Measurements from ENCODE around the gene OLIG3.

Gene OLIG3

GRCh38 chr6:137512757-137513605 is 18.8 kb upstream of the OLIG3 start:
- Histone ChIP-seq H3K9me3 (ENCODE audit: insufficient read depth, low read length) (no peaks in the 10 kb centered on the region), H3K36me3 (ENCODE audit: insufficient read depth, insufficient read length, low read length) (no peaks in the 10 kb centered on the region), H3K27me3 (ENCODE audit: insufficient read depth, insufficient read length) (no peaks in the 10 kb centered on the region), H3K9ac (ENCODE audit: insufficient read length, low read depth) (no peak overlapping the region), H3K4me1 (ENCODE audit: insufficient read depth, insufficient read length) (no peaks in the 10 kb centered on the region), H3K4me3 (ENCODE audit: insufficient read length, low read depth) (no peak overlapping the region)
- no peak for TF ChIP-seq SUZ12 (IDR thresholded peaks at IDR 0.05; ENCODE audit: extremely low read depth, insufficient read depth, insufficient read length)
- TF ChIP-seq ZNF274 (IDR thresholded peaks at IDR 0.05; ENCODE audit: low read depth, low read length) = no peak
- no peak for TF ChIP-seq YY1 (IDR thresholded peaks at IDR 0.05; ENCODE audit: insufficient read depth, insufficient read length)
- no peak for DNase-seq (ENCODE audit: low read depth, low spot score)

GRCh38 chr6:137510923-137511322 is 16.7 kb upstream of the OLIG3 start:
- Histone ChIP-seq H3K9me3 (ENCODE audit: insufficient read depth, low read length) (no peaks in the 10 kb centered on the region), H3K4me3 (ENCODE audit: insufficient read length, low read depth) (no peak overlapping the region), H3K27me3 (ENCODE audit: insufficient read depth, insufficient read length) (no peaks in the 10 kb centered on the region), H3K4me1 (ENCODE audit: insufficient read depth, insufficient read length) (no peaks in the 10 kb centered on the region), H3K9ac (ENCODE audit: insufficient read length, low read depth) (no peak overlapping the region), H3K36me3 (ENCODE audit: insufficient read depth, insufficient read length, low read length) (no peaks in the 10 kb centered on the region)
- TF ChIP-seq YY1 (IDR thresholded peaks at IDR 0.05; ENCODE audit: insufficient read depth, insufficient read length) = no peak
- TF ChIP-seq SUZ12 (IDR thresholded peaks at IDR 0.05; ENCODE audit: extremely low read depth, insufficient read depth, insufficient read length) = no peak
- TF ChIP-seq ZNF274 (IDR thresholded peaks at IDR 0.05; ENCODE audit: low read depth, low read length) = no peak
- no peak for DNase-seq (ENCODE audit: low read depth, low spot score)

GRCh38 chr6:137498481-137499190 is 4.4 kb upstream of the OLIG3 start:
- no peak for TF ChIP-seq SUZ12 (IDR thresholded peaks at IDR 0.05; ENCODE audit: extremely low read depth, insufficient read depth, insufficient read length)
- TF ChIP-seq ZNF274 (IDR thresholded peaks at IDR 0.05; ENCODE audit: low read depth, low read length) = no peak
- TF ChIP-seq YY1 (IDR thresholded peaks at IDR 0.05; ENCODE audit: insufficient read depth, insufficient read length) = no peak
- Histone ChIP-seq H3K4me3 (ENCODE audit: insufficient read length, low read depth) (peak overlapping the region; percentile 38), H3K36me3 (ENCODE audit: insufficient read depth, insufficient read length, low read length) (no peaks in the 10 kb centered on the region), H3K4me1 (ENCODE audit: insufficient read depth, insufficient read length) (peaks cover 8% of the 10 kb centered on the region), H3K27me3 (ENCODE audit: insufficient read depth, insufficient read length) (peaks cover 78% of the 10 kb centered on the region), H3K9me3 (ENCODE audit: insufficient read depth, low read length) (no peaks in the 10 kb centered on the region), H3K9ac (ENCODE audit: insufficient read length, low read depth) (no peak overlapping the region)
- no peak for DNase-seq (ENCODE audit: low read depth, low spot score)

DNA sequence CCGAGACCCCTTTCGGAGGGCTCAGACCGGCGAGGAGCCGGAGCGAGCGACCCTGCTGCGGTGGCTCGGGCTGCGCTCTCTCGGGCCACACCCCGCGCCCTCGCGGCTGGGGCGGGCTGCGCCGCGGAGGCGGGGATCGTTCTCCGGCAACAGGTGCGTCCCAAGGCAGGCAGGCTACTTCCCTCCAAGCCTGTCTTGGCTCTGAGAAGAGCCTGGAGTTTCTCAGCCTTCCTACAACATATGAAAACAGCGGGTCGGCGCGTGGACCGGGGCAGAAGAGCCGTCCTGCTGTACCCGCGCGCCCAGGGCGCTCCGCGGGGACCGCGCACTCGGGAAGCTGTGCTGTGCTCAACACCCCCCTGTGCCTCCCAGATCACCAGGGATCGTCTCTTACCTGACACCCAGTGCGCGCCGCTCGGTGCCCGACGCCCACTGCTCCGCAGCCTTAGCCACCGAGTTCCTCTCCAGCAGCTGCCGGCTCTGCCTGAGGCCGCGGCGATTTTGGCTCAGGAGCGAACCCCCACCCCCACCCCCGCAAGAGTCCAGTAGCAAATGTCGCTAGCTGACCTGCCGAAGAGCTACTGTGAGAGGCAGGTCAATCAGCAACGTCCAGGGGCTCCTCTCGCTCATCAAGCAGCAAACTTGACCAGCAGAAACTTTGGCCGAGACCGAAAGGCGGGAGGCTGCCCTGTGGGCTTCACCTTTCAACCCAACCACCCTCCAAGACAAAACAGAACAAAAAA is 3.7 kb upstream of the OLIG3 start:
- H3K9me3 ChIP-seq (ENCODE audit: insufficient read depth, low read length) = no peaks in the 10 kb centered on the region
- peak overlapping the region; percentile 50 for H3K9ac ChIP-seq (ENCODE audit: insufficient read length, low read depth)
- no peaks in the 10 kb centered on the region for H3K36me3 ChIP-seq (ENCODE audit: insufficient read depth, insufficient read length, low read length)
- DNase-seq (ENCODE audit: low read depth, low spot score) = no peak
- TF ChIP-seq SUZ12 (IDR thresholded peaks at IDR 0.05; ENCODE audit: extremely low read depth, insufficient read depth, insufficient read length) (no peak), ZNF274 (IDR thresholded peaks at IDR 0.05; ENCODE audit: low read depth, low read length) (no peak), YY1 (IDR thresholded peaks at IDR 0.05; ENCODE audit: insufficient read depth, insufficient read length) (no peak)
- peaks cover 86% of the 10 kb centered on the region for H3K27me3 ChIP-seq (ENCODE audit: insufficient read depth, insufficient read length)
- H3K4me1 ChIP-seq (ENCODE audit: insufficient read depth, insufficient read length) = peaks cover 8% of the 10 kb centered on the region
- H3K4me3 ChIP-seq (ENCODE audit: insufficient read length, low read depth) = peak overlapping the region; percentile 38

GRCh38 chr6:137496909-137497720 is 2.9 kb upstream of the OLIG3 start:
- Histone ChIP-seq H3K4me1 (ENCODE audit: insufficient read depth, insufficient read length) (peaks cover 8% of the 10 kb centered on the region), H3K9ac (ENCODE audit: insufficient read length, low read depth) (peak overlapping the region; percentile 50), H3K4me3 (ENCODE audit: insufficient read length, low read depth) (peak overlapping the region; percentile 38), H3K9me3 (ENCODE audit: insufficient read depth, low read length) (no peaks in the 10 kb centered on the region), H3K36me3 (ENCODE audit: insufficient read depth, insufficient read length, low read length) (no peaks in the 10 kb centered on the region), H3K27me3 (ENCODE audit: insufficient read depth, insufficient read length) (peaks cover 94% of the 10 kb centered on the region)
- no peak for DNase-seq (ENCODE audit: low read depth, low spot score)
- TF ChIP-seq ZNF274 (IDR thresholded peaks at IDR 0.05; ENCODE audit: low read depth, low read length) = no peak
- peak; percentile 7 for TF ChIP-seq SUZ12 (IDR thresholded peaks at IDR 0.05; ENCODE audit: extremely low read depth, insufficient read depth, insufficient read length)

DNA sequence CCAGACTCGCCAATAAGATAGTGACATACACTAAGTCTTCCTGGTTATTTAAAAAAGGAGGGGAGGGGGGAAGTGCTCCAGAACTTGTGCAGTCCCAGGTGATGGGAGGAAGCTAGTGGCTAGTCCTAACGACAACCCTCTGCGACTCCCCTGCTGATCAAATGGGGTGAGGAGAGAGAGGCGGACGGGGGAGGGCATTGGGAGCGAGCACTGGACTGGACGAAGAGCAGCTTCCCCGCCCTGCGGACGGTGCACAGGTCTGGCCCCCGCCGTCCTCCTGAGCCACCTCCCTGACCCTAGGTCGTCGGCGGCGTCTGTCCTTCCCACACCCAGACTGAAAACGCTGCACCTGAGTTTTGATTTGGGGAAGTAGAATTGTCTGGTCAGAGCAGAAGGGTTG is 2.2 kb upstream of the OLIG3 start:
- Histone ChIP-seq H3K4me1 (ENCODE audit: insufficient read depth, insufficient read length) (peaks cover 8% of the 10 kb centered on the region), H3K4me3 (ENCODE audit: insufficient read length, low read depth) (no peak overlapping the region), H3K9ac (ENCODE audit: insufficient read length, low read depth) (no peak overlapping the region), H3K9me3 (ENCODE audit: insufficient read depth, low read length) (no peaks in the 10 kb centered on the region), H3K27me3 (ENCODE audit: insufficient read depth, insufficient read length) (peaks cover 99% of the 10 kb centered on the region), H3K36me3 (ENCODE audit: insufficient read depth, insufficient read length, low read length) (no peaks in the 10 kb centered on the region)
- no peak for TF ChIP-seq YY1 (IDR thresholded peaks at IDR 0.05; ENCODE audit: insufficient read depth, insufficient read length)
- TF ChIP-seq ZNF274 (IDR thresholded peaks at IDR 0.05; ENCODE audit: low read depth, low read length) = no peak
- no peak for TF ChIP-seq SUZ12 (IDR thresholded peaks at IDR 0.05; ENCODE audit: extremely low read depth, insufficient read depth, insufficient read length)
- no peak for DNase-seq (ENCODE audit: low read depth, low spot score)

Measured in NT2/D1 (cell line).